Stimulated activated CD4-positive, alpha-beta T cell treated with anti-CD3 and anti-CD28 coated beads, Interleukin-4, amount 100 ng/mL, for 4 hours (primary cell): ENCODE results near the gene KBTBD12.

Experiments
- DNase-seq, 2 experiments: peaks; one replicate each; pipeline ENCODE4 v3.0.0-alpha.2; 2020

The KBTBD12 gene

GRCh38 chr3:127988770-127989557 is 73.9 kb downstream of the KBTBD12 start:
- no peak for DNase-seq

- no peak for DNase-seq
These were observed 75.0 kb downstream of the KBTBD12 start for GRCh38 chr3:127990051-127990450.

GRCh38 chr3:127990461-127990860 is 75.4 kb downstream of the KBTBD12 start:
- DNase-seq, result no peak

GRCh38 chr3:127991251-127991650 is 76.2 kb downstream of the KBTBD12 start:
- DNase-seq, result no peak

- no peak for DNase-seq
These were observed 76.6 kb downstream of the KBTBD12 start for GRCh38 chr3:127991681-127992080.

GRCh38 chr3:127992127-127992526 is 77.1 kb downstream of the KBTBD12 start:
- no peak for DNase-seq

GRCh38 chr3:127994011-127994410 is 79.0 kb downstream of the KBTBD12 start:
- no peak for DNase-seq

GRCh38 chr3:127997016-127997415 is 82.0 kb downstream of the KBTBD12 start:
- no peak for DNase-seq

GRCh38 chr3:127997961-127998360 is 82.9 kb downstream of the KBTBD12 start:
- no peak for DNase-seq

GRCh38 chr3:127998596-127998995 is 83.6 kb downstream of the KBTBD12 start:
- no peak for DNase-seq

- no peak for DNase-seq
These were observed 84.6 kb downstream of the KBTBD12 start for GRCh38 chr3:127999509-128000106.

GRCh38 chr3:128001576-128001975 is 86.5 kb downstream of the KBTBD12 start:
- DNase-seq, result no peak

- DNase-seq, result no peak
These were observed 89.6 kb downstream of the KBTBD12 start for GRCh38 chr3:128004661-128005060.

- no peak for DNase-seq
These were observed 91.3 kb downstream of the KBTBD12 start for GRCh38 chr3:128006061-128007032.

- no peak for DNase-seq
These were observed 92.0 kb downstream of the KBTBD12 start for GRCh38 chr3:128007033-128007424.

- no peak for DNase-seq
These were observed 95.2 kb downstream of the KBTBD12 start for GRCh38 chr3:128009952-128010846.

- DNase-seq, result no peak
These were observed 96.1 kb downstream of the KBTBD12 start for GRCh38 chr3:128011140-128011539.

GRCh38 chr3:128012050-128012449 is 97.0 kb downstream of the KBTBD12 start:
- DNase-seq, result no peak

GRCh38 chr3:128014548-128014947 is 99.5 kb downstream of the KBTBD12 start:
- DNase-seq, result no peak

GRCh38 chr3:128016502-128016901 is 101.5 kb downstream of the KBTBD12 start:
- DNase-seq, result no peak

- no peak for DNase-seq
These were observed 106.8 kb downstream of the KBTBD12 start for GRCh38 chr3:128021768-128022372.

GRCh38 chr3:128033102-128033501 is 118.1 kb downstream of the KBTBD12 start:
- DNase-seq, result no peak
